HG03378 (cell line): Measurements from ENCODE around the gene STAB1.
"Not testable (repeated sequence)": the region's sequence is repeated elsewhere in the genome, so short reads cannot be mapped to it uniquely, and the experiment has no call there.

ENCODE experiments used
- ATAC-seq: cut with Tn5 transposase; IDR thresholded peaks from one replicate; pipeline ENCODE4 v1.9.1; 2021; ENCODE audit warnings: mild to moderate bottlenecking, moderate library complexity; ENCODE audit not compliant: unreplicated experiment

STAB1 gene

GRCh38 chr3:52521881-52522650, 26.9 kb downstream of the STAB1 start:
- no peak for ATAC-seq

- ATAC-seq, result no peak
Measured at GRCh38 chr3:52522651-52523251, 27.6 kb downstream of the STAB1 start.

- no peak for ATAC-seq
Measured at GRCh38 chr3:52523386-52524257, 28.5 kb downstream of the STAB1 start.

- no peak for ATAC-seq
Measured at GRCh38 chr3:52524258-52524751, 29.2 kb downstream of the STAB1 start.

GRCh38 chr3:52524752-52525679, 29.9 kb downstream of the STAB1 start:
- ATAC-seq, result no peak

- ATAC-seq, result no peak
Measured at GRCh38 chr3:52525680-52526561, 30.8 kb downstream of the STAB1 start.

- ATAC-seq, result not testable (repeated sequence)
Measured at GRCh38 chr3:52526671-52527038, 31.5 kb downstream of the STAB1 start.

- no peak for ATAC-seq
Measured at GRCh38 chr3:52527039-52527731, 32.0 kb downstream of the STAB1 start.

- no peak for ATAC-seq
Measured at GRCh38 chr3:52527732-52528585, 32.8 kb downstream of the STAB1 start.

- ATAC-seq, result no peak
Measured at GRCh38 chr3:52528586-52529375, 33.6 kb downstream of the STAB1 start.

- no peak for ATAC-seq
Measured at GRCh38 chr3:52529376-52530333, 34.5 kb downstream of the STAB1 start.

- no peak for ATAC-seq
Measured at GRCh38 chr3:52530918-52531826, 36.0 kb downstream of the STAB1 start.

- no peak for ATAC-seq
Measured at GRCh38 chr3:52531860-52532516, 36.9 kb downstream of the STAB1 start.

- no peak for ATAC-seq
Measured at GRCh38 chr3:52532517-52532837, 37.3 kb downstream of the STAB1 start.
